Nephron progenitor cell (in vitro differentiated cells): ENCODE results near the gene PIGBOS1.
A peak's percentile ranks its signal among the peaks of the same experiment; 100 is the strongest.

Source experiments
- DNase-seq: peaks from one replicate; pipeline ENCODE4 v3.0.0; 2021
- H3K27ac Mint-ChIP-seq: 2 replicates; pipeline ENCODE4 v1.8.0; 2021; ENCODE audit warnings: mild to moderate bottlenecking, moderate library complexity, mixed read lengths
- H3K27me3 Mint-ChIP-seq: 2 replicates; pipeline ENCODE4 v1.8.0; 2021; ENCODE audit warnings: mild to moderate bottlenecking, low read depth, mixed read lengths; ENCODE audit not compliant: poor library complexity
- H3K36me3 Mint-ChIP-seq: 2 replicates; pipeline ENCODE4 v1.8.0; 2021; ENCODE audit warnings: low read depth, mixed read lengths
- H3K4me1 Mint-ChIP-seq: 2 replicates; pipeline ENCODE4 v1.8.0; 2021; ENCODE audit warnings: mixed read lengths
- H3K4me3 Mint-ChIP-seq: 2 replicates; pipeline ENCODE4 v1.8.0; 2021; ENCODE audit warnings: mild to moderate bottlenecking, moderate library complexity, mixed read lengths
- H3K9me3 Mint-ChIP-seq: 2 replicates; pipeline ENCODE4 v1.8.0; 2021; ENCODE audit warnings: mild to moderate bottlenecking, moderate library complexity, mixed read lengths
- CTCF ChIP-seq: fragments of 200-600 bp; sonication (generic); IDR thresholded peaks from 2 replicates; pipeline ENCODE4 v1.5.0; 2021; ENCODE audit warnings: antibody characterized with exemption

The PIGBOS1 gene, protein sequence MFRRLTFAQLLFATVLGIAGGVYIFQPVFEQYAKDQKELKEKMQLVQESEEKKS

GRCh38 chr15:55318588-55319494, at the start of gene PIGBOS1, which contains the start of gene PIGB:
Gene PIGBOS1 (minus strand): TSS chr15:55319123. CDS start chr15:55317792, 1,331 bp downstream.
Gene PIGB (plus strand): TSS chr15:55319222. CDS start chr15:55319251, 29 bp downstream.
- H3K27me3 Mint-ChIP-seq, result peaks cover 3% of the 10 kb centered on the region
- peak within 1 kb of the TSS; percentile 99 for H3K4me3 Mint-ChIP-seq
- H3K36me3 Mint-ChIP-seq, result peaks cover 29% of the 10 kb centered on the region
- H3K27ac Mint-ChIP-seq, result peak within 1 kb of the TSS; percentile 98
- DNase-seq, result peak; percentile 77
- peaks cover 23% of the 10 kb centered on the region for H3K4me1 Mint-ChIP-seq
- TF ChIP-seq CTCF, result no peak
- no peaks in the 10 kb centered on the region for H3K9me3 Mint-ChIP-seq

GRCh38 chr15:55366981-55367380, 48.1 kb upstream of the PIGBOS1 start:
- no peak for TF ChIP-seq CTCF

GRCh38 chr15:55362641-55363040, 43.7 kb upstream of the PIGBOS1 start:
- Mint-ChIP-seq H3K27me3 (no peaks in the 10 kb centered on the region), H3K27ac (peak overlapping the region; percentile 28), H3K4me3 (no peak overlapping the region), H3K4me1 (peaks cover 8% of the 10 kb centered on the region), H3K36me3 (peaks cover 6% of the 10 kb centered on the region), H3K9me3 (no peaks in the 10 kb centered on the region)
- no peak for TF ChIP-seq CTCF
- DNase-seq, result no peak

More at GRCh38 chr15:55366981-55367380, 48.1 kb upstream of the PIGBOS1 start:
- Mint-ChIP-seq H3K36me3 (peaks cover 18% of the 10 kb centered on the region), H3K27me3 (no peaks in the 10 kb centered on the region), H3K9me3 (no peaks in the 10 kb centered on the region), H3K27ac (no peak overlapping the region), H3K4me1 (no peaks in the 10 kb centered on the region), H3K4me3 (no peak overlapping the region)
- no peak for DNase-seq

- Mint-ChIP-seq H3K27ac (no peak overlapping the region), H3K9me3 (no peaks in the 10 kb centered on the region), H3K27me3 (no peaks in the 10 kb centered on the region), H3K36me3 (peaks cover 13% of the 10 kb centered on the region), H3K4me1 (peaks cover 8% of the 10 kb centered on the region), H3K4me3 (no peak overlapping the region)
- no peak for TF ChIP-seq CTCF
- DNase-seq, result no peak
These were observed 42.1 kb upstream of the PIGBOS1 start for GRCh38 chr15:55361048-55361447.

GRCh38 chr15:55360256-55360655, 41.3 kb upstream of the PIGBOS1 start:
- peaks cover 13% of the 10 kb centered on the region for H3K36me3 Mint-ChIP-seq
- no peaks in the 10 kb centered on the region for H3K27me3 Mint-ChIP-seq
- H3K27ac Mint-ChIP-seq, result peak overlapping the region; percentile 35

More at GRCh38 chr15:55360256-55360655, 41.3 kb upstream of the PIGBOS1 start:
- DNase-seq, result no peak
- no peaks in the 10 kb centered on the region for H3K9me3 Mint-ChIP-seq
- H3K4me3 Mint-ChIP-seq, result no peak overlapping the region
- no peak for TF ChIP-seq CTCF
- peaks cover 8% of the 10 kb centered on the region for H3K4me1 Mint-ChIP-seq
